HEK293 (cell line): ENCODE measurements around the gene DNASE2B.

Experiments
- MYNN ChIP-seq: fragments of 450-650 bp; formaldehyde crosslinking; IDR thresholded peaks from 2 replicates; pipeline ENCODE4 v1.5.1; 2016; ENCODE audit warnings: missing biosample characterization, missing genetic modification characterization, borderline replicate concordance
- SCRT1 ChIP-seq: fragments of 450-650 bp; formaldehyde crosslinking; IDR thresholded peaks from 2 replicates; pipeline ENCODE4 v1.5.1; 2016; ENCODE audit warnings: missing biosample characterization, missing genetic modification characterization, borderline replicate concordance
- SP3 ChIP-seq: fragments of 450-650 bp; formaldehyde crosslinking; IDR thresholded peaks from 2 replicates; pipeline ENCODE4 v1.5.1; 2016; ENCODE audit warnings: missing biosample characterization, missing genetic modification characterization
- TCF7L2 ChIP-seq: IDR thresholded peaks from 2 replicates; pipeline ENCODE4 v1.6.1; 2011; ENCODE audit warnings: low read depth, mild to moderate bottlenecking, inconsistent platforms, low read length, moderate library complexity, borderline replicate concordance
- TRIM28 ChIP-seq: IDR thresholded peaks from 2 replicates; pipeline ENCODE4 v1.6.1; 2011; ENCODE audit warnings: low read length, control low read depth, borderline replicate concordance
- ZBTB17 ChIP-seq: fragments of 450-650 bp; formaldehyde crosslinking; IDR thresholded peaks from 2 replicates; pipeline ENCODE4 v1.5.1; 2016; ENCODE audit warnings: missing biosample characterization, missing genetic modification characterization
- ZEB2 ChIP-seq: fragments of 450-650 bp; formaldehyde crosslinking; IDR thresholded peaks from 2 replicates; pipeline ENCODE4 v1.5.1; 2016; ENCODE audit warnings: missing biosample characterization, missing genetic modification characterization
- ZNF10 ChIP-seq: fragments of 450-650 bp; formaldehyde crosslinking; IDR thresholded peaks from 2 replicates; pipeline ENCODE4 v1.5.1; 2017; ENCODE audit warnings: missing biosample characterization, missing genetic modification characterization
- ZNF140 ChIP-seq: fragments of 450-650 bp; formaldehyde crosslinking; IDR thresholded peaks from 2 replicates; pipeline ENCODE4 v1.5.1; 2016; ENCODE audit warnings: missing biosample characterization, missing genetic modification characterization
- ZNF621 ChIP-seq: fragments of 450-650 bp; formaldehyde crosslinking; IDR thresholded peaks from 2 replicates; pipeline ENCODE4 v1.5.1; 2017; ENCODE audit warnings: missing biosample characterization, missing genetic modification characterization
- TF ChIP-seq, protein P1 (sequence below): fragments of 450-650 bp; formaldehyde crosslinking; IDR thresholded peaks from 2 replicates; pipeline ENCODE4 v1.5.1; 2016; ENCODE audit warnings: missing biosample characterization, missing genetic modification characterization
- TF ChIP-seq, protein P2 (sequence below): fragments of 450-650 bp; formaldehyde crosslinking; IDR thresholded peaks from 2 replicates; pipeline ENCODE4 v1.5.1; 2016; ENCODE audit warnings: missing biosample characterization, missing genetic modification characterization
- TF ChIP-seq, protein P3 (sequence below): fragments of 450-650 bp; formaldehyde crosslinking; IDR thresholded peaks from 2 replicates; pipeline ENCODE4 v1.5.1; 2016; ENCODE audit warnings: missing biosample characterization, missing genetic modification characterization
- TF ChIP-seq, protein P4 (sequence below): fragments of 450-650 bp; formaldehyde crosslinking; IDR thresholded peaks from 2 replicates; pipeline ENCODE4 v1.5.1; 2016; ENCODE audit warnings: missing biosample characterization, missing genetic modification characterization

DNA sequence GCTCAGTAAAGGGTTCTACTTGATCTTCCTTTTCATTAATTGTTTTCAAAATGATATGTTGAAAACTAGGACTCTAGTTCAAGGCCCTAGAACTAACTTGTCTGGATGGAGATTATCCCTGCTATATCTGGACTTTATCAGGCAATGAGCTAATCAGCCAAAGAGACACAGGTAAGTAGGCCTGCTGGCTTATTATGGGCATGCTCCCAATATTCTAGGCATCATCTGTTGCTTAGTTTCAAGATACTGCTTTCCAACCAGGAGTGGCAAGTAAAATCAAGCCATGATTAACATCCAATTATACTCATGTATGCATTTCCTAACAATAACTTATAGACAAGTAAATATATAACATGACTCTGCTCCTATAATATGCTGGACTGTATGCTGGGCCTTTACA lies 4.2 kb downstream of the DNASE2B start:
- TF ChIP-seq, protein P1, sequence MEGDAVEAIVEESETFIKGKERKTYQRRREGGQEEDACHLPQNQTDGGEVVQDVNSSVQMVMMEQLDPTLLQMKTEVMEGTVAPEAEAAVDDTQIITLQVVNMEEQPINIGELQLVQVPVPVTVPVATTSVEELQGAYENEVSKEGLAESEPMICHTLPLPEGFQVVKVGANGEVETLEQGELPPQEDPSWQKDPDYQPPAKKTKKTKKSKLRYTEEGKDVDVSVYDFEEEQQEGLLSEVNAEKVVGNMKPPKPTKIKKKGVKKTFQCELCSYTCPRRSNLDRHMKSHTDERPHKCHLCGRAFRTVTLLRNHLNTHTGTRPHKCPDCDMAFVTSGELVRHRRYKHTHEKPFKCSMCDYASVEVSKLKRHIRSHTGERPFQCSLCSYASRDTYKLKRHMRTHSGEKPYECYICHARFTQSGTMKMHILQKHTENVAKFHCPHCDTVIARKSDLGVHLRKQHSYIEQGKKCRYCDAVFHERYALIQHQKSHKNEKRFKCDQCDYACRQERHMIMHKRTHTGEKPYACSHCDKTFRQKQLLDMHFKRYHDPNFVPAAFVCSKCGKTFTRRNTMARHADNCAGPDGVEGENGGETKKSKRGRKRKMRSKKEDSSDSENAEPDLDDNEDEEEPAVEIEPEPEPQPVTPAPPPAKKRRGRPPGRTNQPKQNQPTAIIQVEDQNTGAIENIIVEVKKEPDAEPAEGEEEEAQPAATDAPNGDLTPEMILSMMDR, result no peak
- TF ChIP-seq, protein P2, sequence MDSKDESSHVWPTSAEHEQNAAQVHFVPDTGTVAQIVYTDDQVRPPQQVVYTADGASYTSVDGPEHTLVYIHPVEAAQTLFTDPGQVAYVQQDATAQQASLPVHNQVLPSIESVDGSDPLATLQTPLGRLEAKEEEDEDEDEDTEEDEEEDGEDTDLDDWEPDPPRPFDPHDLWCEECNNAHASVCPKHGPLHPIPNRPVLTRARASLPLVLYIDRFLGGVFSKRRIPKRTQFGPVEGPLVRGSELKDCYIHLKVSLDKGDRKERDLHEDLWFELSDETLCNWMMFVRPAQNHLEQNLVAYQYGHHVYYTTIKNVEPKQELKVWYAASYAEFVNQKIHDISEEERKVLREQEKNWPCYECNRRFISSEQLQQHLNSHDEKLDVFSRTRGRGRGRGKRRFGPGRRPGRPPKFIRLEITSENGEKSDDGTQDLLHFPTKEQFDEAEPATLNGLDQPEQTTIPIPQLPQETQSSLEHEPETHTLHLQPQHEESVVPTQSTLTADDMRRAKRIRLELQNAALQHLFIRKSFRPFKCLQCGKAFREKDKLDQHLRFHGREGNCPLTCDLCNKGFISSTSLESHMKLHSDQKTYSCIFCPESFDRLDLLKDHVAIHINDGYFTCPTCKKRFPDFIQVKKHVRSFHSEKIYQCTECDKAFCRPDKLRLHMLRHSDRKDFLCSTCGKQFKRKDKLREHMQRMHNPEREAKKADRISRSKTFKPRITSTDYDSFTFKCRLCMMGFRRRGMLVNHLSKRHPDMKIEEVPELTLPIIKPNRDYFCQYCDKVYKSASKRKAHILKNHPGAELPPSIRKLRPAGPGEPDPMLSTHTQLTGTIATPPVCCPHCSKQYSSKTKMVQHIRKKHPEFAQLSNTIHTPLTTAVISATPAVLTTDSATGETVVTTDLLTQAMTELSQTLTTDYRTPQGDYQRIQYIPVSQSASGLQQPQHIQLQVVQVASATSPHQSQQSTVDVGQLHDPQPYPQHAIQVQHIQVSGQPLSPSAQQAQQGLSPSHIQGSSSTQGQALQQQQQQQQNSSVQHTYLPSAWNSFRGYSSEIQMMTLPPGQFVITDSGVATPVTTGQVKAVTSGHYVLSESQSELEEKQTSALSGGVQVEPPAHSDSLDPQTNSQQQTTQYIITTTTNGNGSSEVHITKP (tag by site-specific recombination), result no peak
- TF ChIP-seq SP3 (no peak), ZNF140 (no peak), SCRT1 (tag by site-specific recombination) (no peak), TCF7L2 (no peak), ZNF10 (no peak), ZEB2 (no peak), ZBTB17 (tag by site-specific recombination) (no peak), MYNN (no peak), TRIM28 (no peak), ZNF621 (tag by site-specific recombination) (no peak)
- TF ChIP-seq, protein P3, sequence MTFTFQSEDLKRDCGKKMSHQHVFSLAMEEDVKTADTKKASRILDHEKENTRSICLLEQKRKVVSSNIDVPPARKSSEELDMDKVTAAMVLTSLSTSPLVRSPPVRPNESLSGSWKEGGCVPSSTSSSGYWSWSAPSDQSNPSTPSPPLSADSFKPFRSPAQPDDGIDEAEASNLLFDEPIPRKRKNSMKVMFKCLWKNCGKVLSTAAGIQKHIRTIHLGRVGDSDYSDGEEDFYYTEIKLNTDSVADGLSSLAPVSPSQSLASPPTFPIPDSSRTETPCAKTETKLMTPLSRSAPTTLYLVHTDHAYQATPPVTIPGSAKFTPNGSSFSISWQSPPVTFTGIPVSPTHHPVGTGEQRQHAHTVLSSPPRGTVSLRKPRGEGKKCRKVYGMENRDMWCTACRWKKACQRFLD, result no peak
- TF ChIP-seq, protein P4, sequence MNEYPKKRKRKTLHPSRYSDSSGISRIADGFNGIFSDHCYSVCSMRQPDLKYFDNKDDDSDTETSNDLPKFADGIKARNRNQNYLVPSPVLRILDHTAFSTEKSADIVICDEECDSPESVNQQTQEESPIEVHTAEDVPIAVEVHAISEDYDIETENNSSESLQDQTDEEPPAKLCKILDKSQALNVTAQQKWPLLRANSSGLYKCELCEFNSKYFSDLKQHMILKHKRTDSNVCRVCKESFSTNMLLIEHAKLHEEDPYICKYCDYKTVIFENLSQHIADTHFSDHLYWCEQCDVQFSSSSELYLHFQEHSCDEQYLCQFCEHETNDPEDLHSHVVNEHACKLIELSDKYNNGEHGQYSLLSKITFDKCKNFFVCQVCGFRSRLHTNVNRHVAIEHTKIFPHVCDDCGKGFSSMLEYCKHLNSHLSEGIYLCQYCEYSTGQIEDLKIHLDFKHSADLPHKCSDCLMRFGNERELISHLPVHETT (tag by site-specific recombination), result no peak
